WERI-Rb-1 (cell line): ENCODE results near the gene PSMA4.
"Not testable (repeated sequence)": the region's sequence is repeated elsewhere in the genome, so short reads cannot be mapped to it uniquely, and the experiment has no call there.

Source experiments
- DNase-seq: peaks from one replicate; pipeline ENCODE4 v3.0.0-alpha.2; 2020
- H3K27ac ChIP-seq: fragments of 250-450 bp; sonication (Bioruptor Pico); 2 replicates; pipeline ENCODE4 v1.5.1; 2020; ENCODE audit warnings: mild to moderate bottlenecking, moderate library complexity
- H3K27me3 ChIP-seq: fragments of 250-450 bp; sonication (Bioruptor Pico); 2 replicates; pipeline ENCODE4 v1.5.1; 2021; ENCODE audit warnings: mild to moderate bottlenecking, low read depth, moderate library complexity; ENCODE audit not compliant: insufficient read depth, severe bottlenecking
- H3K36me3 ChIP-seq: fragments of 250-450 bp; sonication (Bioruptor Pico); 2 replicates; pipeline ENCODE4 v1.5.1; 2020; ENCODE audit warnings: mild to moderate bottlenecking, moderate library complexity
- H3K4me3 ChIP-seq: 2 replicates; pipeline ENCODE4 v1.5.1; 2011; ENCODE audit warnings: low read depth, mild to moderate bottlenecking, control low read depth, low read length
- H3K9me3 ChIP-seq: fragments of 250-450 bp; sonication (Bioruptor Pico); 2 replicates; pipeline ENCODE4 v1.5.1; 2021; ENCODE audit warnings: mild to moderate bottlenecking, moderate library complexity; ENCODE audit not compliant: severe bottlenecking
- TF ChIP-seq, protein P1 (sequence below): IDR thresholded peaks from 2 replicates; pipeline ENCODE4 v1.5.1; 2011; ENCODE audit warnings: low read depth, mild to moderate bottlenecking, control low read depth, inconsistent platforms, low read length

The PSMA4 gene

DNA sequence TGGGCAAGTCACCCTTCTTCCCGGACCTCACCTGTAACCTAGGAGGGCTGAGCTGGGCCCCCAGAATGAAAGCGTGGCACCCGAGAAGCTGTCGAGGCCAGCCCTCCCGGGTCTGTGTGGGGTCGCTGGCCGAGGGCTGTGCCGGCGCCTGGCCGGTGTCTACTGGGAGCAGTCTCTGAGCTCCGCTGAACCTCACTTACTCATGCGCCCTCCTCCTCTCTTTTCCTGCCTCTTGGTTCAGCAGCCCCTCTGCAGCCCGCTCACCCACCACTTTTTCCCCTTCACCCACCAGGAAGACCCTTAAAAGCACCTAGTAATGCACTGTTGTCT lies 32.4 kb upstream of the PSMA4 start:
- no peaks in the 10 kb centered on the region for H3K36me3 ChIP-seq

DNA sequence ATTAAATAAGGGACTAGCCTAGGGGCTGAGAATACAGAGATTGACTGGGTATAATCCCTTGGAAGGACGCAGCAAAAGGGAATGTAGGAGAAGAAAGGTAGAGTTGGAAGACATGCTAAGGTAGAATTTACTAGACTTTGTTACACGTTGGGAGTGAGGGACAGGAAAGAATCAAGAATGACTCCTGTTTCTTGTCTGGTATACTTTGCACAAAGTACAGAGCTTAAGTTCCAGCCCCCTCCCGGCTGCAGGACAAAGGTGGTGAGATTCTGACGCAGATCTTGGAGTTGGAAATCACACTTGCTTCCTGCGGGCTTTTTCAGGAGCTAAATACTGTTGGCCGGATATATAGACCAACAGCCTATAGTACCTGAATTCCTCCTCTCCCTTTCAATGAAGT lies 32.0 kb upstream of the PSMA4 start:
- Histone ChIP-seq H3K36me3 (no peaks in the 10 kb centered on the region), H3K4me3 (peak overlapping the region; percentile 79), H3K27me3 (no peaks in the 10 kb centered on the region), H3K27ac (no peak overlapping the region), H3K9me3 (no peaks in the 10 kb centered on the region)
- DNase-seq = no peak
- TF ChIP-seq, protein P1, sequence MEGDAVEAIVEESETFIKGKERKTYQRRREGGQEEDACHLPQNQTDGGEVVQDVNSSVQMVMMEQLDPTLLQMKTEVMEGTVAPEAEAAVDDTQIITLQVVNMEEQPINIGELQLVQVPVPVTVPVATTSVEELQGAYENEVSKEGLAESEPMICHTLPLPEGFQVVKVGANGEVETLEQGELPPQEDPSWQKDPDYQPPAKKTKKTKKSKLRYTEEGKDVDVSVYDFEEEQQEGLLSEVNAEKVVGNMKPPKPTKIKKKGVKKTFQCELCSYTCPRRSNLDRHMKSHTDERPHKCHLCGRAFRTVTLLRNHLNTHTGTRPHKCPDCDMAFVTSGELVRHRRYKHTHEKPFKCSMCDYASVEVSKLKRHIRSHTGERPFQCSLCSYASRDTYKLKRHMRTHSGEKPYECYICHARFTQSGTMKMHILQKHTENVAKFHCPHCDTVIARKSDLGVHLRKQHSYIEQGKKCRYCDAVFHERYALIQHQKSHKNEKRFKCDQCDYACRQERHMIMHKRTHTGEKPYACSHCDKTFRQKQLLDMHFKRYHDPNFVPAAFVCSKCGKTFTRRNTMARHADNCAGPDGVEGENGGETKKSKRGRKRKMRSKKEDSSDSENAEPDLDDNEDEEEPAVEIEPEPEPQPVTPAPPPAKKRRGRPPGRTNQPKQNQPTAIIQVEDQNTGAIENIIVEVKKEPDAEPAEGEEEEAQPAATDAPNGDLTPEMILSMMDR = no peak

More for the DNA sequence above, 32.4 kb upstream of the PSMA4 start:
- peak overlapping the region; percentile 79 for H3K4me3 ChIP-seq
- H3K9me3 ChIP-seq = no peaks in the 10 kb centered on the region
- peak overlapping the region; percentile 35 for H3K27ac ChIP-seq
- H3K27me3 ChIP-seq = no peaks in the 10 kb centered on the region
- peak; percentile 19 for DNase-seq
- TF ChIP-seq, protein P1 = no peak

DNA sequence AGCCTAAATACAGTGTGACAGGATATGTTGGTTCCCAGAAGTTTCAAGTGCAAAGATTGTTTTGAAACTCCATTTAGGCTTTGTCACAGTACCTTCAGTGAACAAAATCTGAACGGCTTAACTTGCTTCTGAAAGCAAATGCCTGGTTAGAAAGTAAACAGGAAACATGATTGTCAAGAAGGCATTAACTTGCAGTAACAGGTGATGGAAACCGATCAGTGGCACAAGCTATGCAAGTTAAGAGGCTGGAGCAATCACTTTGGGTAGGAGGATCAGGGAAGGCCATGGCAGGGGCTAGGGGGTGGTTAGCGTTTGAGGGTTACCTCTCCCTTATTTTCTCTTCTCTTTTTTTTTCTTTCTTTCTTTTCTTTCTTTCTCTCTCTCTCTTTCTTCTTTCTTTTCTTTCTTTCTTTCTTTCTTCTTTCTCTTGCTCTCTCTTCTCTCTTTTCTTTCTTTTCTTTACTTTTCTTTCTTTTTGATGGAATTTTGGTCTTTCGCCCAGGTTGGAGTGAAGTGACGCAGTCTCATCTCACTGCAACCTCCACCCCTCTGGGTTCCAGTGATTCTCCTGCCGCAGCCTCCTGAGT lies 30.4 kb upstream of the PSMA4 start:
- DNase-seq = no peak
- Histone ChIP-seq H3K36me3 (no peaks in the 10 kb centered on the region), H3K9me3 (no peaks in the 10 kb centered on the region), H3K4me3 (no peak overlapping the region), H3K27me3 (no peaks in the 10 kb centered on the region), H3K27ac (no peak overlapping the region)
- TF ChIP-seq, protein P1 = no peak

DNA sequence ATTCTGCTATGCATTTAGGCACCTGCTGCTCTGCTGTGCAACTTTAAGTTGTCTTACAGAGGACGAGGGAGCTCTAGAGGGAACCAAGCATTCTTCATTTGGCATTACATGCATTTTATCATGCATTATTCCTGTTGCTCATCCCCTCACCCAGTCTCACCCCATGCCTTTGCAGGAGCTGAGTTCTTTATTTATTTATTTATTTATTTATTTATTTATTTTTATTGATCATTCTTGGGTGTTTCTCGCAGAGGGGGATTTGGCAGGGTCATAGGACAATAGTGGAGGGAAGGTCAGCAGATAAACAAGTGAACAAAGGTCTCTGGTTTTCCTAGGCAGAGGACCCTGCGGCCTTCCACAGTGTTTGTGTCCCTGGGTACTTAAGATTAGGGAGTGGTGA lies 20.2 kb upstream of the PSMA4 start:
- DNase-seq, H3K27me3 ChIP-seq, H3K4me3 ChIP-seq, H3K27ac ChIP-seq, H3K36me3 ChIP-seq, H3K9me3 ChIP-seq: not testable (repeated sequence)

DNA sequence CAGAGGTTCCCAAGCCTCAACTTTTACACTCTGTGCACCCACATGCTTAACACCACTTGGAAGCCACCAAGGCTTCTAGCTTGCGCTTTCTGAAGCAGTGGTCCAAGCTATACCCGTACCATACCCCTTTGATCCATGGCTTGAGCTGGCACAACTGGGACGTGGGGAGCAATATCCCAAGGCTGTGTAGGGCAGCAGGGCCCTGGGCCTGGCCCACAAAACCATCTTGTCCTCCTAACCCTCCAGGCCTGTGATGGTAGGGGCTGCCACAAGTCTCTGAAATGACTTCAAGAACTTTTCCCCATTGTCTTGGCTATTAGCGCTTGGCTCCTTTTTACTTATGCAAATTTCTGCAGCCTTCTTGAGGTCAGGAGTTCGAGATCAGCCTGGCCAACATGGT lies 16.0 kb upstream of the PSMA4 start:
- no peaks in the 10 kb centered on the region for H3K27me3 ChIP-seq
- DNase-seq = no peak
- H3K4me3 ChIP-seq = no peak overlapping the region
- H3K9me3 ChIP-seq = no peaks in the 10 kb centered on the region
- TF ChIP-seq, protein P1 = no peak
- H3K27ac ChIP-seq = no peak overlapping the region
- H3K36me3 ChIP-seq = no peaks in the 10 kb centered on the region

DNA sequence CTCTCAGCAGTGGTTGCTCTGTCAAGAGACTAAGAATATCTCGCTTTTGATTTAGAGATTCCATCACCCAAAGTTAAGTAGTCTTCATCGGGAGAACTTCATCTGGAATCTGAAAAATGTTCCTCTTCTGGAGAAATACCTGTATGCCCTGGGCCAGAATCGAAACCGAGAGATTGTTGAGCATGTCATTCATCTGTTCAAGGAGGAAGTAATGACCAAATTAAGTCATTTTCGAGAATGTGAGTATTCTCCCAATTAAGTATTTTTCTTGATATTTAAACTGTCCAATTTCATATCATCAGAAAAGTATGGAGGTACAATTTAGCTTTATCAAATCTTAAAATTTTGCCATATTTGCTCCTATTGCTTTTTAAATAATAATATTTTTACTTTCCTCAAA lies 12.9 kb upstream of the PSMA4 start:
- Histone ChIP-seq H3K4me3 (no peak overlapping the region), H3K36me3 (no peaks in the 10 kb centered on the region), H3K9me3 (no peaks in the 10 kb centered on the region), H3K27me3 (no peaks in the 10 kb centered on the region), H3K27ac (no peak overlapping the region)
- no peak for DNase-seq
- TF ChIP-seq, protein P1 = no peak
